ENCODE measurements around the gene CNTD1.
"Not testable (repeated sequence)": the region's sequence is repeated elsewhere in the genome, so short reads cannot be mapped to it uniquely, and the experiment has no call there.

The CNTD1 gene

GRCh38 chr17:42798383-42799380 lies at the start of gene CNTD1, which contains the start of gene COA3:
Gene CNTD1 (plus strand): TSS chr17:42798861. CDS start chr17:42799068, 207 bp downstream.
Gene COA3 (minus strand): TSS chr17:42798704. CDS start chr17:42798681, 23 bp downstream.
- peak; percentile 65 for DNase-seq (ENCODE audit: low read depth)

GRCh38 chr17:42748908-42749798 lies 49.5 kb upstream of the CNTD1 start:
- DNase-seq (ENCODE audit: low read depth), result no peak

GRCh38 chr17:42750739-42751344 lies 47.8 kb upstream of the CNTD1 start:
- DNase-seq (ENCODE audit: low read depth), result no peak

- no peak for DNase-seq (ENCODE audit: low read depth)
These were observed 47.0 kb upstream of the CNTD1 start for GRCh38 chr17:42751628-42752027.

- no peak for DNase-seq (ENCODE audit: low read depth)
These were observed 43.9 kb upstream of the CNTD1 start for GRCh38 chr17:42754782-42755181.

GRCh38 chr17:42759982-42760651 lies 38.5 kb upstream of the CNTD1 start:
- no peak for DNase-seq (ENCODE audit: low read depth)

GRCh38 chr17:42760652-42761581 lies 37.7 kb upstream of the CNTD1 start, which contains the start of gene RAMP2:
Gene RAMP2 (plus strand): TSS chr17:42761227. CDS start chr17:42761262, 35 bp downstream.
- no peak for DNase-seq (ENCODE audit: low read depth)

GRCh38 chr17:42761638-42762037 lies 37.0 kb upstream of the CNTD1 start:
- DNase-seq (ENCODE audit: low read depth), result no peak

- DNase-seq (ENCODE audit: low read depth), result no peak
These were observed 32.5 kb upstream of the CNTD1 start for GRCh38 chr17:42766124-42766523.

- DNase-seq (ENCODE audit: low read depth), result no peak
These were observed 31.1 kb upstream of the CNTD1 start for GRCh38 chr17:42767512-42767911.

GRCh38 chr17:42768006-42768405 lies 30.7 kb upstream of the CNTD1 start:
- not testable (repeated sequence) for DNase-seq (ENCODE audit: low read depth)

GRCh38 chr17:42769964-42770363 lies 28.7 kb upstream of the CNTD1 start:
- DNase-seq (ENCODE audit: low read depth), result not testable (repeated sequence)

GRCh38 chr17:42772945-42773289 lies 25.7 kb upstream of the CNTD1 start:
- DNase-seq (ENCODE audit: low read depth), result no peak

GRCh38 chr17:42773290-42774035 lies 25.2 kb upstream of the CNTD1 start, which contains the start of gene VPS25:
Gene VPS25 (plus strand): TSS chr17:42773449. CDS start chr17:42773476, 27 bp downstream.
- DNase-seq (ENCODE audit: low read depth), result peak; percentile 68

GRCh38 chr17:42774066-42774745 lies 24.5 kb upstream of the CNTD1 start:
- no peak for DNase-seq (ENCODE audit: low read depth)

- DNase-seq (ENCODE audit: low read depth), result no peak
These were observed 23.0 kb upstream of the CNTD1 start for GRCh38 chr17:42775534-42776098.

GRCh38 chr17:42778570-42778969 lies 20.1 kb upstream of the CNTD1 start:
- no peak for DNase-seq (ENCODE audit: low read depth)

- DNase-seq (ENCODE audit: low read depth), result no peak
These were observed 19.2 kb upstream of the CNTD1 start for GRCh38 chr17:42779304-42779935.
